Measurements from ENCODE around the gene APBB2.

APBB2 gene

DNA sequence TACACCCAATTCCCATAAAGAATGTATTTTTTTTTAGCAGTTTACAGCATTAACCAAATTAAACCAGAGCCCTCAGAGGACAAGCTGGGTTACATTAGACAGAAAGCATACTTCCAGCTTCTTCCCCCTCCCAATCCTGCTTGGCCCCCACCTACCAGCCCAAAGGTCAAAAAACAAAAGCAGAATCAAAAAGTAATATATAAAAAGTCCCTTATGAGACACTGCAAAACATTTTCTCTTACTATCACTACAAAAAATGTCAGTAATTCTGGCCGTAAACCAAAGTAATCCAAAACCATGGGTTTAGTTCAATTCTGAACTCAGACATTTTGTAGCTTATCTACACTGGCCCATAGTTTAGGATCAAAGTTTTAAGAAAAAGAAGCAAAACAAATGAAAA lies 38.0 kb downstream of the APBB2 start:
- Histone ChIP-seq H3K27me3 (ENCODE audit: insufficient read depth, low read length) (peaks cover 4% of the 10 kb centered on the region), H3K9me3 (ENCODE audit: low read length) (no peaks in the 10 kb centered on the region), H3K36me3 (ENCODE audit: insufficient read depth, low read length) (no peaks in the 10 kb centered on the region), H3K4me3 (ENCODE audit: low read length) (no peak overlapping the region), H2AFZ (ENCODE audit: low read depth, low read length) (no peak overlapping the region), H3K4me1 (ENCODE audit: insufficient read depth, low read length) (no peaks in the 10 kb centered on the region)

DNA sequence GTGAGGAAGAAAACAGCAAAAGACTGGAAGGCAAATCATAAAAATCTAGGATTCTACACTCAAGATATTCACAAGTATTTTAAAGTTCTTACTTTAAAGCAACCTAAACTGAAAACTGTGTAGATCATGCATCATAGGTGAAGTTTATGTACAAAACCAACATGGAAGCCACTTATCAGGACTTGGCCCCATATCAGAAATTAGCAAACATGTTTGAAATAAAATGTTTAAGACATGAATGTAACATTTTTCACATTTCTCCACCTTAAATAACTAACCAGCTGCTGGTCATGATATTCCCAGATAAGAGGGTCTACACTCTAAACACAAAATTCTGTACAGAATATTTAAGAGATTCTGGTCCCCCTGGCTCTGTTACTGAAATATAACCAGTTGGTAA lies 38.5 kb downstream of the APBB2 start:
- Histone ChIP-seq H3K4me3 (ENCODE audit: low read length) (no peak overlapping the region), H3K4me1 (ENCODE audit: insufficient read depth, low read length) (no peaks in the 10 kb centered on the region), H3K36me3 (ENCODE audit: insufficient read depth, low read length) (no peaks in the 10 kb centered on the region)

DNA sequence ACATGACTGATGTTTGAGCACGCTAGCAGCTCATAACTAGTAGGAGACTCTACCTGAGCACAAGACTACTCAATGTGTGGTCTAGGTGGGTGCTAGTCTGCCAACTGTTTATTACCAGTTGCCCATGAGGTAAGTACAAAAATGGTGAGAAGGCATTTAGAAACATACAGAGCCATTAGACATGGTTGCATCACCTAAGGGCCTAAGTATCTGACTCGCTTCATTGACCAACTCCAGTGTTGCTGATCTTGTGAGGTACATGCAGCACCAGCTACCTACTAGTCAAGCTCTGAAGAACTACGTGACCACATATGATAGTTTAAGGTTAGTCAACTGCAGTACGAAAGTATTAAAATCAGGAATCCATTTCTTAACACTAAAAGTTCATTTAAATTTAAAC lies 39.9 kb downstream of the APBB2 start:
- Histone ChIP-seq H3K4me1 (ENCODE audit: insufficient read depth, low read length) (no peaks in the 10 kb centered on the region), H3K4me3 (ENCODE audit: low read length) (no peak overlapping the region), H3K9me3 (ENCODE audit: low read length) (no peaks in the 10 kb centered on the region), H3K27me3 (ENCODE audit: insufficient read depth, low read length) (peaks cover 4% of the 10 kb centered on the region), H3K36me3 (ENCODE audit: insufficient read depth, low read length) (no peaks in the 10 kb centered on the region), H2AFZ (ENCODE audit: low read depth, low read length) (no peak overlapping the region)

More for the DNA sequence above, 38.5 kb downstream of the APBB2 start:
- no peak overlapping the region for H2AFZ ChIP-seq (ENCODE audit: low read depth, low read length)
- H3K9me3 ChIP-seq (ENCODE audit: low read length), result no peaks in the 10 kb centered on the region
- H3K27me3 ChIP-seq (ENCODE audit: insufficient read depth, low read length), result peaks cover 6% of the 10 kb centered on the region

DNA sequence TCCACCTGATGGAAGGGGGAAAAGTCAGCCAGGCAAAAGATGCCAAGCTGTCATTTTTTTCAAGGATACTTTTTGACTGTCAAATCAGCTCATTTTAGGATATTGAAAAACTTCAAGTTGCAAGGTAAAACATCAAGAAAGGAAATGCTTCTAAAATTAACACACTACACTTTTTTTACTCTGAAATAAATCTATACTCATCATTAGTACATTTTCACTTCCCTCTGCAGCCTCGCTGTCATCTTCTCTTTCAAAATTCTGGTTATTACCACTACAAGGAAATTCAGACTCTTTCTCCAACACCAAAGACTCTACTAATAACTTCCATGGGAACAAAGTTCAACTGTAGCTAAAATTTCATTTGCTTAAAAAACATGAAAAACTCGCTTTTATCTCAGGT lies 41.6 kb downstream of the APBB2 start:
- Histone ChIP-seq H3K36me3 (ENCODE audit: insufficient read depth, low read length) (no peaks in the 10 kb centered on the region), H3K9me3 (ENCODE audit: low read length) (no peaks in the 10 kb centered on the region), H3K27me3 (ENCODE audit: insufficient read depth, low read length) (peaks cover 3% of the 10 kb centered on the region), H3K4me1 (ENCODE audit: insufficient read depth, low read length) (no peaks in the 10 kb centered on the region), H2AFZ (ENCODE audit: low read depth, low read length) (no peak overlapping the region), H3K4me3 (ENCODE audit: low read length) (no peak overlapping the region)

DNA sequence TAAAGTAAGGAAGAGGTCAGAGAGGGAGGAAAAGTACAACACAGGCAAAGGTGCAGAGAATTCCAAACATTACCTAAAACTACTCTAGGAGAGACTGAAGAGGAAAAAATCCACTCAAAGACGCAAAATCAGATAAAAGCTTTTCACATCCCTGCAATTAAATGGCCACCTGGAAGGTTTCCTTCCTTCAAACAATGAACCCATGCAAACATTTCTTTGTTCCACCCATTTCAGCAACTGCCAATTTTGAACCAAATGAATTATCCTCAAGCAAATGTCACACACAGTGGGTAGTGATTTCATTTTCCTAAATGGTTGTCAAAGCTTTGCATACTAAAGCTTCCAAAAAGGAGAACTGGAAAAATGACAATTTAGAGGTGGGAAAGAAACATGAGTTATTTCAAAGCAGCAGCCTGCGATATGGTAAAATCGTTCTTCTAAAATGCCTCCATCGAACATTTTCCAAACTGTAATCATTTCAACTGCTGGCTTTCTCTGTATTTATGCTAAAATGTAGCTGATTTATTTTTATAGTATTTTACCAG lies 45.0 kb downstream of the APBB2 start:
- H3K4me3 ChIP-seq (ENCODE audit: low read length), result no peak overlapping the region
- no peak overlapping the region for H2AFZ ChIP-seq (ENCODE audit: low read depth, low read length)
- H3K4me1 ChIP-seq (ENCODE audit: insufficient read depth, low read length), result no peaks in the 10 kb centered on the region
- H3K36me3 ChIP-seq (ENCODE audit: insufficient read depth, low read length), result no peaks in the 10 kb centered on the region
- H3K9me3 ChIP-seq (ENCODE audit: low read length), result peaks cover 1% of the 10 kb centered on the region
- H3K27me3 ChIP-seq (ENCODE audit: insufficient read depth, low read length), result peaks cover 2% of the 10 kb centered on the region

DNA sequence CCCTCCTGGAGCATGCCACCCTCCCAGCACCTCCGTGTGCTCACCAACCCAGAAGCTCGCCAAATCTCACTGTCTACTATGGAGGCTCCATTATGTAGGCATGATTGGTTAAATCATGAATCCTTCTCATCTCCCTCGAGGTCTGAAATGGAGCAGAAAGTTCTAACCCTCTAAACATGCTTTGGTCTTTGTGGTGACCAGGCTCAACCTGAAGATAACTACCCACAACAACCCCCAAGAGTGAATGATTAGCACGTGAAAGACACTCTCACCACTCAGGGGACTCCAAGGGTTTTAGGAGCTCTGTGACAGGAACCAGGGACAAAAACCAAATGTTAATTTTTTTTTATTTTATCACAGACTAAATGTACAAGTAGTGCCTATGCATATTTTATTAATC lies 47.2 kb downstream of the APBB2 start:
- no peak overlapping the region for H3K4me3 ChIP-seq (ENCODE audit: low read length)
- no peaks in the 10 kb centered on the region for H3K36me3 ChIP-seq (ENCODE audit: insufficient read depth, low read length)
- H3K9me3 ChIP-seq (ENCODE audit: low read length), result peaks cover 1% of the 10 kb centered on the region
- H2AFZ ChIP-seq (ENCODE audit: low read depth, low read length), result no peak overlapping the region
- H3K4me1 ChIP-seq (ENCODE audit: insufficient read depth, low read length), result no peaks in the 10 kb centered on the region
- H3K27me3 ChIP-seq (ENCODE audit: insufficient read depth, low read length), result peaks cover 2% of the 10 kb centered on the region

DNA sequence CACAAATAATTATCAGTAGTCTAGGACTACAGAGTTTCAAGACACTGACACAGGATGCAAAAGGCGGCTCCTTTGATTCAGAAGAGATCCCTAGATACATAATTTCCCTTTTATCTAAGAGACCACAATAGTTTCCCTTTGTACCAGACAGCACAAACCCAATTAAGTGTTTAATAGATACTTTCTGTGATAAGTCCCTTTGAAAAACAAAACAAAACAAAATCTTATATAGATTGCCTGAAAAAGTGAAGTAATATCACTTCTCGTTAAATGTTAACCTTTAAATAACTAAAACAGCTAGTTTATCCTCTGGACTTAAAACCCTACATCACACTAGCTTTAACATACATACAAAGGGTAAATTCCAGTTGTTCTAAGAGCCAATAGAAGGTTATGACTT lies 49.9 kb downstream of the APBB2 start:
- H3K27me3 ChIP-seq (ENCODE audit: insufficient read depth, low read length), result peaks cover 3% of the 10 kb centered on the region
- H3K9me3 ChIP-seq (ENCODE audit: low read length), result peaks cover 1% of the 10 kb centered on the region
- no peaks in the 10 kb centered on the region for H3K4me1 ChIP-seq (ENCODE audit: insufficient read depth, low read length)
- no peak overlapping the region for H2AFZ ChIP-seq (ENCODE audit: low read depth, low read length)
- no peaks in the 10 kb centered on the region for H3K36me3 ChIP-seq (ENCODE audit: insufficient read depth, low read length)
- no peak overlapping the region for H3K4me3 ChIP-seq (ENCODE audit: low read length)

DNA sequence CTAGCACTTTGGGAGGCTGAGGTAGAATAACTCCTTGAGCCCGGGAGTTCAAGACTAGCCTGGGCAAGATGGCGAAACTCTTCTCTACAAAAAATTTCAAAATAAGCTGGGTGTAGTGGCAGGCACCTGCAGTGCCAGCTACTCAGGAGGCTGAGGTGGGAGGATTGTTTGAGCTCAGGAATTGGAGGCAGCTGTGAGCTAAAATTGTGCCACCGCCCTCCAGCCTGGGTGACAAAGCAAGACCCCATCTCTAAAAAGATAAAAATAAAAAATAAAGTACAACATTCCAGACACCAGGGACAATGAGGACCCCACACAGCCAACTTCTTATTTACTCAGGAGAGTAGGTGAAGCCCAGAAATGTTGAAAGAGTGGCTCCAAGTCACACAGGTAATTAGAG lies 53.0 kb downstream of the APBB2 start:
- peaks cover 6% of the 10 kb centered on the region for H3K9me3 ChIP-seq (ENCODE audit: low read length)
- no peak overlapping the region for H3K4me3 ChIP-seq (ENCODE audit: low read length)
- no peaks in the 10 kb centered on the region for H3K4me1 ChIP-seq (ENCODE audit: insufficient read depth, low read length)
- no peak overlapping the region for H2AFZ ChIP-seq (ENCODE audit: low read depth, low read length)
- H3K27me3 ChIP-seq (ENCODE audit: insufficient read depth, low read length), result peaks cover 7% of the 10 kb centered on the region
- no peaks in the 10 kb centered on the region for H3K36me3 ChIP-seq (ENCODE audit: insufficient read depth, low read length)

DNA sequence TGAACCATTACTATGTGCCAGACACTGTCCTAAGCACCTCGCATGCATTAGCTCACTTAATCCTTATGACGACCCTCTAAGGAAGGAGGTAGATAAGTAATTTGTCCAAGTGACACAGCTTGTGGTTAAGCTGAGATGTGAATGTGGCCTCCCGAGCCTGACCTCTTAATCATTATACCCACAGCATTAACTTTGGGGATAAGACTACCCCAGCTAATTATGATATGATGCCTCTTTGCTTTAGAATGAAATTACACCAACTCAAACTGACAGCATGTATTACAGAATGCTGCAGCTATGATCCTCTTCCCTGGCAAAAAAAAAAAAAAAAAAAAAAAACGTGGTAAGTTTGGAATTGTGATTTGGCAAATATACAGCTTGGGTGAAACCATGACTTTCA lies 53.5 kb downstream of the APBB2 start:
- Histone ChIP-seq H2AFZ (ENCODE audit: low read depth, low read length) (no peak overlapping the region), H3K36me3 (ENCODE audit: insufficient read depth, low read length) (no peaks in the 10 kb centered on the region), H3K9me3 (ENCODE audit: low read length) (peaks cover 6% of the 10 kb centered on the region), H3K4me3 (ENCODE audit: low read length) (no peak overlapping the region), H3K4me1 (ENCODE audit: insufficient read depth, low read length) (no peaks in the 10 kb centered on the region), H3K27me3 (ENCODE audit: insufficient read depth, low read length) (peaks cover 7% of the 10 kb centered on the region)

DNA sequence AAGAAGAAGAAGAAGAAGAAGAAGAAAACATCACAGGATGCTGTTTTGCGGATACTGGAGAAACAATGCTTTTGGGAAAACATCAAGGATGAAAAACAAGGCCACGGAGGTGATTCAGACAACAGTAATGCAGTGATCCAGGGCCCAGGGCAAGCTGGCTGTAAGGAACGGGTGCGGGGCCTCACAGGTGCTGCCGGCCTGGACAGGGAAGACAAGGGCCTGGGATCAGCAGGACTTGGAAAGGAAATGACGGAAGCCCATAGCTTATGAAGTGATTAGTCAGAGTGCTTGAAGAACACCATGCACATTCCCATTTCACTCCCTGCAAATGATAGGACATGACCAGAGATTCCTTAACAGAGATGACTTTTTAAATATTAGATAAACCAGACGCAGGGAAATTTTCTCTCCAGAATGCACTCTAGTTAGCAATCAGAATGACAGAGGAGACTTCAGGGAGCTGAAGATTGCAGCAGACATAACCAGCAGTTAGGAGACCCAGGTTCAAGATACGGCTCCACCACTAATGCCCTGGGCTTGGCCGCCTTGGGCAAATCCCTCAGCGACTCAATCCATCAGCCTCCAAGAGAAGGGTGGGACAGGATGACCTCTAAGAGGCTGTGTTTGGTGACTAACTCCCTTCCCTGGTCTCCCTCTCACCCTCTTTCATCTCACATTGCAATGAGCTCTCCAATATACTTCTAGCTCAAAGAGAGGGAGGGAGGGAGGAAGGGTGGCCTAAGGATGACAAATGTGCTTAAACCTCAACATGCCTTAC lies 54.1 kb downstream of the APBB2 start:
- Histone ChIP-seq H3K4me3 (ENCODE audit: low read length) (no peak overlapping the region), H3K4me1 (ENCODE audit: insufficient read depth, low read length) (no peaks in the 10 kb centered on the region), H3K36me3 (ENCODE audit: insufficient read depth, low read length) (no peaks in the 10 kb centered on the region), H3K9me3 (ENCODE audit: low read length) (peaks cover 6% of the 10 kb centered on the region), H2AFZ (ENCODE audit: low read depth, low read length) (no peak overlapping the region), H3K27me3 (ENCODE audit: insufficient read depth, low read length) (peaks cover 7% of the 10 kb centered on the region)

DNA sequence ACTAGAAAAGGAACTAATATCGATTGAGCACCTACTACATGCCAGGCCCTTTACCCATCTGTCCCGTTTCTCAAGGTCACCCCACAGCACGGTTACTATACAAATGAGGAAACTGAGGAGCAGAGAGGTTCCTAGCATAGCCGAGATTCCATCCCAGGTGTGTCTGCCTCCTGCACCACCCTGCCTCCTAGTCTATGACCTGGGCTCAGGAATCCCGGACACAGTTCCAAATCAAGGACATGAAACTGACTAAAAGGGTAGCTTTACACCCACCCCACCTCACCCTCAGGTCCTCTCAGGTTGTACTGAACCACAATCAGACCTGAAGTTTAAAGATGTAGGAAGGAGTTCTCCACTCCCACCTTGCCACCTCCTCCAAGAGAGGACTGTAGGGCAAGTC lies 55.6 kb downstream of the APBB2 start:
- no peaks in the 10 kb centered on the region for H3K4me1 ChIP-seq (ENCODE audit: insufficient read depth, low read length)
- H3K4me3 ChIP-seq (ENCODE audit: low read length), result no peak overlapping the region
- H3K27me3 ChIP-seq (ENCODE audit: insufficient read depth, low read length), result peaks cover 7% of the 10 kb centered on the region
- no peaks in the 10 kb centered on the region for H3K36me3 ChIP-seq (ENCODE audit: insufficient read depth, low read length)
- no peak overlapping the region for H2AFZ ChIP-seq (ENCODE audit: low read depth, low read length)
- H3K9me3 ChIP-seq (ENCODE audit: low read length), result peaks cover 5% of the 10 kb centered on the region

DNA sequence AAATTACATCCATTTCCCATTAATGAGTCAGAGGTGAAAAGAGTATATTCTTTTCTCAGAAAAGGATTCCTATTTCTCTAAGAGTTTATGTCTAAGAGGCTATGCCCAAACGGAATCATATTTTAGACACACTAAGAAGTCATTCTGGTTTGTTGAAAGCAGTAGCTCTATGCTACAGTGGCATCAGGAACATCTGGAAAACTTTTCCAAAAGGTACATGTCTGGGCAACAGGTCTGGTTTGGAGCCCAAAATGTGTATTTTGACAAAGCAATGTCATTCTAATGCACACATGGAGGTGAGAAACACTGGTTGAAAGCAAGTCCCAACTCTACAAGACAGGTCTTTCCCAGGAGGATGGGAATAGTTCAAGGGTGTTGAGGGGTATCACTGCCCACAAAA lies 56.1 kb downstream of the APBB2 start:
- Histone ChIP-seq H2AFZ (ENCODE audit: low read depth, low read length) (no peak overlapping the region), H3K9me3 (ENCODE audit: low read length) (peaks cover 5% of the 10 kb centered on the region), H3K27me3 (ENCODE audit: insufficient read depth, low read length) (peaks cover 7% of the 10 kb centered on the region), H3K4me3 (ENCODE audit: low read length) (no peak overlapping the region), H3K36me3 (ENCODE audit: insufficient read depth, low read length) (no peaks in the 10 kb centered on the region), H3K4me1 (ENCODE audit: insufficient read depth, low read length) (no peaks in the 10 kb centered on the region)

DNA sequence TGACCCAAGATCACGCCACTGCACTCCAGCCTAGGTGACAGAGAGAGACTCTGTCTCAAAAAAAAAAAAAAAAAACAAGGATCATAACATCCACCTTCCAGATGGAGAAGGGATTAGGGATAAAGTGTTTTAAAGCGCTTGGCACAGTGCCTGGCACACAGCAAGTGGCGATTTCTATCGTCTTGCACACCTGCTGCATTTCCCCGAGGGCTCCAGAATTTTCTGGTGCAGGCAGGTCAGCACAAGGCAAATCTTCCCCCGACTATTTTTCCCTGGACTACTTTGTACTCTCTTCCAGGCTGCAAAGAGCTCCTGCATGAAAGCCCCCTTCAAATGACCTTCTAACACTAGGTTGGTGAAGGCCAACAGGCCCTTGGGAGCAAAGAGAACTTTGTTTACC lies 57.3 kb downstream of the APBB2 start:
- peaks cover 7% of the 10 kb centered on the region for H3K27me3 ChIP-seq (ENCODE audit: insufficient read depth, low read length)
- no peak overlapping the region for H2AFZ ChIP-seq (ENCODE audit: low read depth, low read length)
- H3K9me3 ChIP-seq (ENCODE audit: low read length), result peaks cover 5% of the 10 kb centered on the region
- no peaks in the 10 kb centered on the region for H3K4me1 ChIP-seq (ENCODE audit: insufficient read depth, low read length)
- H3K4me3 ChIP-seq (ENCODE audit: low read length), result no peak overlapping the region
- H3K36me3 ChIP-seq (ENCODE audit: insufficient read depth, low read length), result no peaks in the 10 kb centered on the region

DNA sequence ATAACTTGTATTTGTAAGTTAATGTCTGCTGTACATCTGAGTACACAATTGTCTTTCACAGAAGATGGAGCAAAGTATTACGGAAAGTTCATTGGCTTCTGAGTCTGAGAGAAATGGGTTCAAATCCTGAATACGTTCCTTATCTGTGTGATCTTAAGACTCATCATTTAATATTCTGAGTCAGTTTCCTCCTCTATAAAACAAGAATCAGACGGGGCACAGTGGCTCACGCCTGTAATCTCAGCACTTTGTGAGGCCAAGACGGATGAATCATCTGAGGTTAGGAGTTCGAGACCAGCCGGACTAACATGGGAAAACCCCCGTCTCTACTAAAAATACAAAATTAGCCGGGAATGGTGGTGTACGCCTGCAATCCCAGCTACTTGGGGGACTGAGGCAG lies 57.8 kb downstream of the APBB2 start:
- H3K4me3 ChIP-seq (ENCODE audit: low read length), result no peak overlapping the region
- no peak overlapping the region for H2AFZ ChIP-seq (ENCODE audit: low read depth, low read length)
- no peaks in the 10 kb centered on the region for H3K4me1 ChIP-seq (ENCODE audit: insufficient read depth, low read length)
- H3K36me3 ChIP-seq (ENCODE audit: insufficient read depth, low read length), result no peaks in the 10 kb centered on the region
- peaks cover 5% of the 10 kb centered on the region for H3K9me3 ChIP-seq (ENCODE audit: low read length)
- H3K27me3 ChIP-seq (ENCODE audit: insufficient read depth, low read length), result peaks cover 7% of the 10 kb centered on the region
